ENCODE data around the gene ANKRD33B. TPM values are rescaled to one million over a fixed set of nuclear protein-coding genes. Genes with fewer than 3 reads are reported as not detected.

ANKRD33B gene
- polyA plus RNA-seq, 3 donors: 0.05 TPM; not detected in 2

- Histone ChIP-seq H3K4me1 (ENCODE audit: control insufficient read depth in 1 of 2, insufficient read depth in 2 of 2, low read length in 2 of 2) (peaks cover 30 to 34% of the 10 kb centered on the region in 2 donors), H3K9me3 (replicated peaks in 1 of 2; ENCODE audit: control insufficient read depth in 1 of 2, insufficient read depth in 1 of 2, low read length in 2 of 2) (no peaks in the 10 kb centered on the region), H3K4me3 (replicated peaks in 1 of 3; ENCODE audit: low read depth in 2 of 3, low read length in 3 of 3) (no peak overlapping the region), H3K79me2 (ENCODE audit: insufficient read depth, low read length) (peaks cover 6% of the 10 kb centered on the region), H3K4me2 (replicated peaks; ENCODE audit: extremely low read depth, low read length, poor library complexity, severe bottlenecking) (no peak overlapping the region), H4K20me1 (ENCODE audit: insufficient read depth, low read length) (no peaks in the 10 kb centered on the region), H3K27ac (ENCODE audit: low read depth in 1 of 2, low read length in 2 of 2) (no peak overlapping the region), H3K9ac (ENCODE audit: insufficient read depth, low read length, poor library complexity, severe bottlenecking) (no peak overlapping the region), H2AFZ (ENCODE audit: insufficient read depth, low read depth, low read length, poor library complexity, severe bottlenecking) (no peak overlapping the region), H3K36me3 (replicated peaks in 1 of 2; ENCODE audit: control insufficient read depth in 1 of 2, insufficient read depth in 2 of 2, low read length in 2 of 2) (no peaks in the 10 kb centered on the region), H3K27me3 (ENCODE audit: control insufficient read depth in 2 of 2, insufficient read depth in 2 of 2, low read length in 2 of 2) (no peaks in the 10 kb centered on the region)
- Mint-ChIP-seq H3K9me3 (peaks cover 0 to 4% (median 0%) of the 10 kb centered on the region in 7 donors), H3K4me1 (peaks cover 38% of the 10 kb centered on the region), H3K4me3 (no peak overlapping the region), H3K27me3 (ENCODE audit: low read depth in 3 of 3) (peaks cover 0 to 5% (median 0%) of the 10 kb centered on the region in 3 donors), H3K36me3 (no peaks in the 10 kb centered on the region), H3K27ac (peak overlapping the region in 1 of 7 donors; percentile 50)
- TF ChIP-seq CTCF (IDR thresholded peaks at IDR 0.05): no peak
- 100% methylated on average over 4 of the region's 10 CpGs for WGBS (ENCODE audit: insufficient coverage)
- intact Hi-C loops (cut with micrococcal nuclease): no loop called here
- no peak for DNase-seq
These were observed 59.5 kb downstream of the ANKRD33B start for GRCh38 chr5:10623305-10623910.

GRCh38 chr5:10624206-10624605 lies 60.3 kb downstream of the ANKRD33B start:
- no peak for DNase-seq
- no peak overlapping the region for H2AFZ ChIP-seq (ENCODE audit: insufficient read depth, low read depth, low read length, poor library complexity, severe bottlenecking)
- no peak overlapping the region for H3K4me2 ChIP-seq (replicated peaks; ENCODE audit: extremely low read depth, low read length, poor library complexity, severe bottlenecking)
- no peaks in the 10 kb centered on the region for H3K9me3 ChIP-seq (replicated peaks in 1 of 2; ENCODE audit: control insufficient read depth in 1 of 2, insufficient read depth in 1 of 2, low read length in 2 of 2)
- no peak overlapping the region for H3K9ac ChIP-seq (ENCODE audit: insufficient read depth, low read length, poor library complexity, severe bottlenecking)
- 82% methylated on average over 6 of the region's 11 CpGs for WGBS (ENCODE audit: insufficient coverage)
- Mint-ChIP-seq H3K4me3 (no peak overlapping the region), H3K9me3 (peaks cover 0 to 4% (median 0%) of the 10 kb centered on the region in 7 donors), H3K36me3 (no peaks in the 10 kb centered on the region), H3K4me1 (peaks cover 38% of the 10 kb centered on the region), H3K27ac (peak overlapping the region in 3 of 7 donors; percentile 18 to 71 (median 47)), H3K27me3 (ENCODE audit: low read depth in 3 of 3) (peaks cover 0 to 9% (median 3%) of the 10 kb centered on the region in 3 donors)
- H3K27me3 ChIP-seq (ENCODE audit: control insufficient read depth in 2 of 2, insufficient read depth in 2 of 2, low read length in 2 of 2): no peaks in the 10 kb centered on the region
- no peak overlapping the region for H3K27ac ChIP-seq (ENCODE audit: low read depth in 1 of 2, low read length in 2 of 2)
- no peak overlapping the region for H3K4me3 ChIP-seq (replicated peaks in 1 of 3; ENCODE audit: low read depth in 2 of 3, low read length in 3 of 3)
- H3K36me3 ChIP-seq (replicated peaks in 1 of 2; ENCODE audit: control insufficient read depth in 1 of 2, insufficient read depth in 2 of 2, low read length in 2 of 2): no peaks in the 10 kb centered on the region
- TF ChIP-seq CTCF (IDR thresholded peaks at IDR 0.05): no peak
- peaks cover 8% of the 10 kb centered on the region for H3K79me2 ChIP-seq (ENCODE audit: insufficient read depth, low read length)
- intact Hi-C loops (cut with micrococcal nuclease): no loop called here
- no peaks in the 10 kb centered on the region for H4K20me1 ChIP-seq (ENCODE audit: insufficient read depth, low read length)
- peaks cover 30 to 34% of the 10 kb centered on the region in 2 donors for H3K4me1 ChIP-seq (ENCODE audit: control insufficient read depth in 1 of 2, insufficient read depth in 2 of 2, low read length in 2 of 2)

Measured in CD14-positive monocyte (primary cell).